Measurements from ENCODE around the gene PBXIP1.

PBXIP1 gene

DNA sequence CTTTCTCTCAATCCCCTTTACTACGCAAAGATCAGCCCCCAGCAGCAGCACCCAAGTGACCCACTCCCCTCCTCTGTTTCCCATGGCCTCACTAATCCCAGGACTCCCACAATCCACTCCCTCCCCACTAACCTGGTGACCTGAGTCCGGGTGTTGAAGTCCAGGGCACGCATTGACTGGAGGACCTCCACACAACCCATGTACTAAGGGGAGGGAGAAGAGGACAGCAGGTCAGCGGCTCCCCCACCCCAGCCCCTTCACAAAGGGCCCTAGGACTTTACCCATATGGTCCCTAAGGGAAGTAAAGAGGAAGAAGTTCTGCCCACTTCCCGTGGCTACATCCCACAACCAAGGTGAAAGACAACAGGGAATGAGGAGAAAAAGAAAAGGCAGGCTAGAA, 13.3 kb upstream of the PBXIP1 start:
- ATAC-seq (no peak), DNase-seq (ENCODE audit: low spot score in 2 of 2) (no peak)
- Mint-ChIP-seq H3K27ac (peak overlapping the region; percentile 93), H3K4me1 (peaks cover 59% of the 10 kb centered on the region), H3K36me3 (peaks cover 59% of the 10 kb centered on the region), H3K9me3 (no peaks in the 10 kb centered on the region), H3K4me3 (no peak overlapping the region)

DNA sequence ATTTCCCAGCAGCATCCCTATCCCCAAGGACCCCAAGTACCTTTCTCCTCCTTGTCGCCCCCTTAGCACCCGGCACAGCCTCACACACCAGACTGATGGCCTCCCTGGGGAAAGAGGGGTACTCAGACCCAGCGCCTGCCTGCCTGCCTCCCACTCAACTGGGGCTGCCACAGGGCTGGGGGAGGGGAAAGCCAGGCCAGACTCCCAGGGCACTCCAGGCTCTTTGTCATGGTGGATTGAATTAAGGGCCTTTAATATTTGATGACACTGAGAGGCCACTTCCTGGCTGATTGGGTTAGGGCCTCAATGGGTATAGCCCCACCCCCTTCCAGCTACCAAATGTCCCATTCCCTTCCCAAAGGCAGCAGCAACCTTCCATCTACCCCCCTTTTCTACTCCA, 12.8 kb upstream of the PBXIP1 start:
- Mint-ChIP-seq H3K4me3 (no peak overlapping the region), H3K27ac (peak overlapping the region; percentile 93), H3K36me3 (peaks cover 62% of the 10 kb centered on the region), H3K4me1 (peaks cover 64% of the 10 kb centered on the region), H3K9me3 (no peaks in the 10 kb centered on the region)
- ATAC-seq (no peak), DNase-seq (ENCODE audit: low spot score in 2 of 2) (no peak)

DNA sequence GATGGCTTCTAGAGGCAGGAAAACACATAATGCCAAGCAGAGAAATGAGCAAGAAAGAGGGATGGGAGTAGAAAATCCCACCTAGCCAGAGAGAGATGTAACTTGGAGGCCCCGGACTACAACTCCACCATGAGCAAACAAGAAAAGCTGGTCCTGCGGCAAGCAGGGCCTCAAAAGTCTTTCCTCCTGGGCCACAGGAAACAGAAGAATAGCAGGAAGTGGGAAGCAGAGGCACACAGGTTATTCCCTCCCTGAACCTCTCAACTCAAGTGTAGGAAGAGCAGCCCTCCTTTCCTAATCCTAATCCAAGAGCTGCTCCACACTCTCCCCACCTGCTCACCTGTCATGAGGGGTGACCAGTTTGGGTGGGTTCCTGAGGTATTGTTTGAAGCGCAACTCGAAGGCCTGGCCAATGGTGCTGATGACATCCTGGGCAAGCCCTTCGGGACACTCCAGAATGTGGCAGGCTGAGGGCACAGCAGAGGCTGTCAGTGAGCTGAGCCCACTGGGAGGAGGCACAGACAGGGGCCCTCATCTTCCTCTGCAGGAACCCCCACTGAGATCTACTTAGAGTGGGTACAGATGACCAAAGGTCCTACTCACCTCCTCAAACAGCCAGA, 11.5 kb upstream of the PBXIP1 start:
- Mint-ChIP-seq H3K4me1 (peaks cover 69% of the 10 kb centered on the region), H3K4me3 (no peak overlapping the region), H3K9me3 (no peaks in the 10 kb centered on the region), H3K27ac (peak overlapping the region; percentile 93), H3K36me3 (peaks cover 75% of the 10 kb centered on the region)
- DNase-seq (ENCODE audit: low spot score in 2 of 2) = no peak
- ATAC-seq = no peak

DNA sequence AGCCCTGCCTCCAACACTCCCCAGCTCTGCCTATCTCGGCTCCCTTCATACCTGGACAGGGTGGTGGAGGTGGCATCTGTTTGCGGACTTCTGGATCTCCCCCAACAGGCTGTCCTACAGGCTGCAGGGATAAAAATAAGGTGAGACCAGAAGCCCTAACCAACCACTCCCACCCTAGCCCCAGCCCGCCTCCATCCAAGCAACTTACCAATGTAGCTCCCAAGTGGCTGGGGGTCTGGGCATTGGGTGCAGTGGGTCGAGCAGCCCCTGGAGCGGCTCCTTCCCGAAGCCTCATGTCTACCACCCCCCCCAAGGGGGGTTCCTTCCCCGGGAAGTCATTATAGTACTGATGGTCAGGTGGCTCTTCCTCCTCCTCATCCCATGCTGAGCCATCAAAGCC, 10.2 kb upstream of the PBXIP1 start:
- H3K27ac Mint-ChIP-seq = peak overlapping the region; percentile 52
- DNase-seq (ENCODE audit: low spot score in 2 of 2) (no peak), ATAC-seq (no peak)
- peaks cover 81% of the 10 kb centered on the region for H3K36me3 Mint-ChIP-seq
- H3K9me3 Mint-ChIP-seq = no peaks in the 10 kb centered on the region
- H3K4me1 Mint-ChIP-seq = peaks cover 60% of the 10 kb centered on the region
- no peak overlapping the region for H3K4me3 Mint-ChIP-seq

DNA sequence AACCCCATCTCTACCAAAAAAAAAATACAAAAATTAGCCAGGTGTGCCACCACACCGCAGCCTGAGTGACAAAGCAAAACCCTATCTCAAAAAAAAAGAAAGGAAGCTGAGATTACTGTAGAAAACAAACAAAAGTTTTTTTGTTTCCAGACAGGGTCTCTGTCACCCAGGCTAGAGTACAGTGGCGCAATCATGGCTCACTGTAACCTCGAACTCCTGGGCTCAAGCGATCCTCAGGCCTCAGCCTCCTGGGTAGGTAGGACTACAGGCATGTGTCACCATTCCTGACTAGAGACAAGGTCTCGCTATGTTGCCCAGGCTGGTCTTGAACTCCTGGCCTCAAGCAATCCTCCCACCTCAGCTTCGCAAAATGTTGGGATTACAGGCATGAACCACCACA, 8.5 kb upstream of the PBXIP1 start:
- peak overlapping the region; percentile 30 for H3K27ac Mint-ChIP-seq
- no peak overlapping the region for H3K4me3 Mint-ChIP-seq
- no peak for ATAC-seq
- no peak for DNase-seq (ENCODE audit: low spot score in 2 of 2)
- peaks cover 82% of the 10 kb centered on the region for H3K36me3 Mint-ChIP-seq
- peaks cover 66% of the 10 kb centered on the region for H3K4me1 Mint-ChIP-seq
- no peaks in the 10 kb centered on the region for H3K9me3 Mint-ChIP-seq

DNA sequence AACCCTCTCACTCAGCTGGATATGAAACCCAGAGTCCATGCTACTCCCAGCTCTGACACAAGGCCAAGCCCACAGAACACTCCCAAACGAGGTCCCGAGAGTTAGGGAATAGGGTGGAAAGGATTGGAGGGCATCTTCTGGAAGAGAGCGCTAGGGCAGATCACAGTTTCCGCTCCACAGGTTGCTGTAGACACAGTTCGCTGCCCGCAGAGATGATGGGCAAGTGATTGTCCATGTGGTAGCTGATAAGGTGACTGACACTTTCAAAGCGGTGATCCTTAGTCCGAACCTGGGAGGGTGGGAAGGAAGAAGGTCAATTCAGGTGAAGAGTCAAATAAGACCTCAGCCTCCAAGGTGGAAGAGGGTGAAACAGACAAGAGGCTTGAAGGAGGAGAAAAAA, 7.7 kb upstream of the PBXIP1 start:
- peak overlapping the region; percentile 30 for H3K27ac Mint-ChIP-seq
- peaks cover 81% of the 10 kb centered on the region for H3K36me3 Mint-ChIP-seq
- no peak overlapping the region for H3K4me3 Mint-ChIP-seq
- no peak for DNase-seq (ENCODE audit: low spot score in 2 of 2)
- no peak for ATAC-seq
- H3K9me3 Mint-ChIP-seq = no peaks in the 10 kb centered on the region
- peaks cover 60% of the 10 kb centered on the region for H3K4me1 Mint-ChIP-seq

DNA sequence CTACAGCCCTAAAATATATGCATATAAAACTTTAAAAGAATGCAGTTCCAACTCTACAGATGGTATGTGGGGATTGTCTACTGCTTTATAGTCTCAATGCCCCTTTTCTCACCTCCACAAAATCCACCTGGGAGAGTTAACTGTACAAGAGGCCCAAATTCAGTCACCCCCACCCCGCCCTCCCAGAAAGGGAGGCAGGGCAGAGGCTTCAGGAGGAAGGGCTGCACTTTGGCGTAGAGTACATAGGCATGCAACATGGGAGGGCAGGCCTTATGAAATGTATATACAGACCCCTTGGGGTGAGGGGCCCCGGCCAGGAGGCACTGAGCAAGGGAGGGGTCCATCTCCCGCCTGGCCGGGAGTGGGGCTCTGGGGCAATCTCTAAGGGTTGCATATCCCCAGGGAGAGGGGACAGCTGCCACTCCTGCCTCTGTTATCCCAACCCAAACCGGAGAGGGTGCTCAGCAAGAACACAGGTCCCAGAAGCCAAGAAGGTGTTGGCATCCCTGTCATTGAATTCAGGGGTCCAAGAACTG, 7.0 kb upstream of the PBXIP1 start:
- DNase-seq (ENCODE audit: low spot score in 2 of 2) = no peak
- no peak for ATAC-seq
- H3K4me1 Mint-ChIP-seq = peaks cover 52% of the 10 kb centered on the region
- peak overlapping the region; percentile 81 for H3K27ac Mint-ChIP-seq
- H3K9me3 Mint-ChIP-seq = no peaks in the 10 kb centered on the region
- H3K4me3 Mint-ChIP-seq = peak overlapping the region; percentile 80
- H3K36me3 Mint-ChIP-seq = peaks cover 81% of the 10 kb centered on the region

DNA sequence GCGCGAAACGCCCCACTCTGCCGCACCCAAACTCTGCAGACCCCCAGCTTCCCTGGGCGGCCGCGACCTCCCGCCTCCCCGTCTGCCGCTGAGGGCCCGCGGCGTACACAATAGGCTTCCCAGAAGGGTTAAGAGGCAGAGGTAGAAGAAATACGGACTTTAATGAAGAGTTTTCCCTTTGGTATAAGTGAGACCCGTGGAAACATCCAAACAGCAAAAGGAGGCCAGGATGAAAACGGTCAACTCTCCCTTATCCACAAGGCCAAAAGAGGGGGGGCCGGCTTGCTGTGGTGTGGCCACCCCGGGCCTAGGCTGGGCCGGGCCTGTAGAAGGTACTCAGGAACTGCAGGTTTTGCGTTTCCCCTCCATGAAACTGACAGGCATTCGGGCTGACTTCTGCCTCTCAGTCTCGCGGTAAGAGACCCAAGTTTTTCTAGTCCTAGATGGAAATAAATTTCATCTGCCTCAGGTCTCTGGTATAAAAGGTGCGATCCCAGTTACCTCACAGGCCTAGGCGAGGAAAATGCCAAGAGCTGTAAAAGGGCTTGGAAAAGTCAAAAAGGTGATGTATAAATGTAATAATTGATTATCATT, 6.4 kb upstream of the PBXIP1 start:
- DNase-seq (ENCODE audit: low spot score in 2 of 2) (no peak), ATAC-seq (peak; percentile 20)
- Mint-ChIP-seq H3K4me3 (peak overlapping the region; percentile 80), H3K9me3 (no peaks in the 10 kb centered on the region), H3K27ac (peak overlapping the region; percentile 81), H3K4me1 (peaks cover 47% of the 10 kb centered on the region), H3K36me3 (peaks cover 81% of the 10 kb centered on the region)

DNA sequence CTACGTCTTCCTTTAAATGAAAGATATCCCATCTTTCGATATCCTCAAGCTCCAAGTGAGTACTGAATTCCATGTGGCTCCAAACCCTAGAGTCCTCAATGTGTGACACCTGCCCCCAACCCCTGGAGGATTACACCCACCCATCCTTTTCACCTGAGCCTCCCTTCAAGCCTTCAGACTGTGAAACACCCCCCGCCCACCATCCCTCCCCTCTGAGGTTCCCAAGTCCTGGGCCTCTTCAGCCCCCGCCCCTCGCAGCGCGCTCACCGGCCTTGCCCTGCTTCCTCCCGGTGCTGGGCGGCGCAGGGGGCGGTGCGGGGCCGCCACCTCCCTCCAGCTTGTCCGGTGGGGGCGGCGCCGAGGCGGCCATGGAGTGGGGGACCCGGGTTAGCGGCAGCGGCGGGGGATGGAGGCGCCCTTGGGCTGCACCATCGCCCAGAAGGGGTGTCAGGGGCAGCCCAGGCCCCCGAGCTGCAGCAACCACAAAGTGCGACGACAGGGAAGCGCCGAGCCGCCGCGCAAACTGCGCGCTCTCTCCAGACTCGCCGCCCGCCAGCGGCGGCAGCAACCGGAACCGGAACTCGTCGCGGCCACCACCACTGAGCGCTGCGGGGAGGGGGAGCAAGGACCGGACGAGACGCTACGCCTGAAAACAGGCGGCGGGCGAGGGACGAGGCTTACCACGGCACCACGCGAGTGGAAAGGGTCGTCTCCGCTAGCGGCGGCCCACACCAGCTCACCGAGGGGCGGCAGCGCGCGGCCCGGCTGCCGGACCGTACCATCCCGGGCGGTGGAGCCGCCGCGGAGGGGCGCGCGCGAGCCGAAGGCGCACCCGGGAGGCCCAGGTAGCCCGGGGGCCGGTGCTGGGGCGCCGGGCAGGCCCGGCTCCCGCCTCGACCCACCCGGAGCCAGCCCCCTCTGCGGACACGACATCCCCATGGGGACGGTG, 5.6 kb upstream of the PBXIP1 start, which contains the start of gene PYGO2:
Gene PYGO2 (minus strand): TSS at position 576 of the 949 bp plus-strand sequence. CDS start 206 bp downstream, at position 370.
- H3K27ac Mint-ChIP-seq = peak within 1 kb of the TSS; percentile 81
- H3K9me3 Mint-ChIP-seq = no peaks in the 10 kb centered on the region
- H3K36me3 Mint-ChIP-seq = peaks cover 75% of the 10 kb centered on the region
- ATAC-seq = peak; percentile 89
- H3K4me1 Mint-ChIP-seq = peaks cover 54% of the 10 kb centered on the region
- peak; percentile 79 to 92 for DNase-seq (ENCODE audit: low spot score in 2 of 2)
- H3K4me3 Mint-ChIP-seq = peak within 1 kb of the TSS; percentile 80

DNA sequence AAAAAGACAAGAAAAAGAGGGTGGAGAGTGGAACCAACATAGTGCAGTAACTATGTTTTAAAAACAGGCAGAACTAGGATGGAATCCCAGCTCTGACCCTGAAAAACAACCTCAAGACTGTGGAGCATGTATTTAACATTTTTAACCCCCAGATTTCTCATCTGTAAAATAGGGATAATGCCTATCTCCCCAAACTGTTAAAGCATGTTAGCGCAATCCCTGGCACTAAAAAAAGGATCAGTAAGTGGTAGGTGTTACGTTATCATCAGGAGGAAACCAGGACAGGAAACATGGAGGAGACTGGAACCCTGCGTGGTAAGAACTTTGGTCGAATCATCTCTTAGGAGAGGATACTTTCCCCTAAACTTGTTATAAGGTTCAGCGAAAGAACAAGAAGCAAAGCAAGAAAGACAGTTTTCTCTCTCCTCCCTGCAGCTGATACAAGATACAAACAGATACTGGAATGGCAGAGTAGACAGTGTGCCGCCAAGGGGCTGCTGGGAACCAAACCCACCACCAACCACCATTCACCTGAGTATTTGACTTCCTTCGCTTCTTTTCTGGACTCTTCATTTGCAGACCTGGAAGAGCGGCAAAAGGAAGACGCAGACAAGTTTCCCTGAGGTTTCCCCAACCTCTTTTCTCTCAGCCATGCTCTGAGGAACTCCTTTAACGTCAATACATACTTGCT, 4.7 kb upstream of the PBXIP1 start:
- peaks cover 72% of the 10 kb centered on the region for H3K36me3 Mint-ChIP-seq
- no peak for ATAC-seq

DNA sequence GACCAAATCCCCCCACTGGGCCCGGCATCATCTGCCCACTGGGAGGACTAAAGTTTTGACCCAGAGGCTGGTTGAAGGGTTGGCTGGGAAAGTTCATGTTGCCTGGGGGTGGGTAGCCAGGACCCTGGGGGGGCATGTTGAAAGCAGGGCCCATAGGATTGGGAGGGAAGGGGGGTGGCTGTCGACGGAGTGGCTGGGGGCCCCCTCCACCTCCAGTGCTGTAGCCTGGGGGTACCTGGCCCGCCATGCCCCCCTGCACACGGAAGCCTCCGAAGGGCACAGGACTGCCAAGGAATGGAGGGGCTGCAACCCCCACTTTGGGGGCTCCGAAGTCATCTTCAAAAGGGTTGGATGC, 3.5 kb upstream of the PBXIP1 start:
- peaks cover 66% of the 10 kb centered on the region for H3K4me1 Mint-ChIP-seq
- peaks cover 69% of the 10 kb centered on the region for H3K36me3 Mint-ChIP-seq
- ATAC-seq (no peak), DNase-seq (ENCODE audit: low spot score in 2 of 2) (no peak)
- no peaks in the 10 kb centered on the region for H3K9me3 Mint-ChIP-seq
- peak overlapping the region; percentile 80 for H3K4me3 Mint-ChIP-seq
- peak overlapping the region; percentile 23 for H3K27ac Mint-ChIP-seq

More for the DNA sequence above, 4.7 kb upstream of the PBXIP1 start:
- no peaks in the 10 kb centered on the region for H3K9me3 Mint-ChIP-seq
- peak overlapping the region; percentile 80 for H3K4me3 Mint-ChIP-seq
- H3K27ac Mint-ChIP-seq = peak overlapping the region; percentile 81
- DNase-seq (ENCODE audit: low spot score in 2 of 2) = no peak
- peaks cover 61% of the 10 kb centered on the region for H3K4me1 Mint-ChIP-seq

DNA sequence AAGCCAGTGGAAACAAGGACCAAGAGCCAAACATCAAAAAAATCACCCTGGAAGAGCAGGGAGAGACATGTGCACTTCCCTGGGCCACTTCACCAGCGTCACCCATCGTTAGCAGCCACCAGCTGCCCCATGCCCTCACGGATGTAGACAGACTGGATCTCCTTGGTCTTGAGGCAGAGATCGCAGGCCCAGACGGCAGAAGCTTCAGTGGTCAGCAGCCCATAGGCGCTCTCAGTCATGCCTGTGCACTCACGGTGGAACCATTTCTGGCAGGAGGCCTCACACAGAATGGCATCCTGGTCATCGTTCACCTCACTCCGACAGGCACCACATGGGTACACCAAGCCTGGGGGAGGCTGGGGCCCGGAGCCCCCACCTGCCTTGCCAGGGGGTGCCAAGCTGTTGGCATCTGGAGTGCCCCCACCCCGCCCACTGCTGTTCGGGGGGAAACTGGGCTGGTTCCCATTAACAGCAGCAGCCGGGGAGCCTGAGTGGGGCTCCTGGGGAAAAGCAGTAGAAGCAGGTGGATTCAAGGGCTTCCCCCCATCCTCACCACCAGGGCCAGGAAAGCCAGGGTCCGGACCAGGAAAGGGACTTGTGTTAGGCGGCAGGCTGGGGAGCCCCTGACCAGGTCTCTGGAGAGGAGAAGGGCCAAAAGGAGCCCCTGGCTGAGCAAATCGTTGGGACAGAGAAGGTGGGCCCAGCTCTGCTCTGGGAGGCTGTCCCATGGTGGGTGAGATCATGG, 3.0 kb upstream of the PBXIP1 start:
- DNase-seq (ENCODE audit: low spot score in 2 of 2) (no peak), ATAC-seq (no peak)
- peak overlapping the region; percentile 80 for H3K4me3 Mint-ChIP-seq
- peak overlapping the region; percentile 40 for H3K27ac Mint-ChIP-seq
- peaks cover 69% of the 10 kb centered on the region for H3K4me1 Mint-ChIP-seq
- peaks cover 68% of the 10 kb centered on the region for H3K36me3 Mint-ChIP-seq
- no peaks in the 10 kb centered on the region for H3K9me3 Mint-ChIP-seq

DNA sequence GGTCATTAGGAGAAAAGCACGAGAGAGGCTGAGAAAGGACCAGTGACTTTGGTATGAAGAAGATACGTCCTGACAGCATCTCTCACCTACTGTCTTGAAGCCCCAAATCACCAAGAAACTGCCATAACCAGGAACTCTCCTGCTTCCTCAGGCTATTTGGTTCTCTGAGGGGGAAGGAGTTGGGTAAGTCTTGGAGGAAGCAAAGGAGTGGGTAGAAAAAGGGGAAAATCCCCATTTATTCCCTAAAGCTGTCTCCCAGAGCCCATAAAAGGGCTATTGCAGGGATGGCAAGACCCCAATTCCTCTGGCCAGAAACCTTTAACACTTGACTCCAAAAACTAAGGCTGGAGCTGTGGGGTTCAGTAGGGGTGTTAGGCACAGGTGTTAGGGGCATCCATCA, 2.1 kb upstream of the PBXIP1 start:
- no peak for DNase-seq (ENCODE audit: low spot score in 2 of 2)
- H3K4me3 Mint-ChIP-seq = no peak overlapping the region
- H3K4me1 Mint-ChIP-seq = peaks cover 71% of the 10 kb centered on the region
- ATAC-seq = no peak
- no peaks in the 10 kb centered on the region for H3K9me3 Mint-ChIP-seq
- peaks cover 59% of the 10 kb centered on the region for H3K36me3 Mint-ChIP-seq
- peak overlapping the region; percentile 40 for H3K27ac Mint-ChIP-seq

DNA sequence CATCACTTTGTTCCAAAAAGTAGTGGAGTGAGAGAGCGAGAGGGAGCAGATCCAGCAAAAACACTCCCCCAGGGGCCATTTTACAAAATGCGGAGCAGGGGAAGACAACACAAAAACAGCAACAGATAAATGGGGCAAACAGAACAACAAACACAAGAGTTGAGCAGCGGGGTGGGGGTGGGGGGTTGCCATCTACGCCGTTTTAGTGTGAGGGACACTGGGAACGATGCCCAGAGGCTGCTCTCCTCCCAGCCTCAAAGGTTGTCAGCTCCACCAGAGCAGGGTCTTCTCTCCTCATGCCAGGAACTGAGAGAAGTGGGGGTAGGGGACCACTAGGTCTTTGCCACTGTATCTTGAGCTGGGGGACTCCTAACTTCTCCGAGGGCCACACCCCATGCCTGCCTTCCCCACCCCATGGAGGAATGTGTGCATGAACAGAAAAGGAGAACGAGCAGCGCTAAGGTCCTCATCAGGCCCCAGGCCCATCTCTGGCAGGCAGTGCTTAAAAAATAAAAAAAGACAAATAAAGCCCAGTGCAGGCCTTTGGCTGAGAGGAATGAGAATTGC, 1.3 kb upstream of the PBXIP1 start:
- peaks cover 71% of the 10 kb centered on the region for H3K4me1 Mint-ChIP-seq
- H3K9me3 Mint-ChIP-seq = no peaks in the 10 kb centered on the region
- H3K36me3 Mint-ChIP-seq = peaks cover 58% of the 10 kb centered on the region
- DNase-seq (ENCODE audit: low spot score in 2 of 2) (no peak), ATAC-seq (no peak)
- no peak overlapping the region for H3K4me3 Mint-ChIP-seq
- H3K27ac Mint-ChIP-seq = peak overlapping the region; percentile 99

Data from stimulated activated effector memory CD8-positive, alpha-beta T cell treated with anti-CD3 and anti-CD28 coated beads, Interleukin-12 subunit alpha, Interleukin-12 subunit beta, amount 100 ng/mL, for 72 hours (primary cell).